Measurements from ENCODE around the gene KDM4F.

GRCh38 chr11:95035316-95035715, 13.9 kb upstream of the KDM4F start:
- TF ChIP-seq POLR2A (IDR thresholded peaks at IDR 0.05) (no peak), CTCF (IDR thresholded peaks at IDR 0.05) (no peak)

Measured in right lobe of liver (tissue), 4 donors.